WTC11 (cell line): ENCODE data around the gene LTN1. TPM values are rescaled to one million over a fixed set of nuclear protein-coding genes. Genes with fewer than 3 reads are reported as not detected.

ENCODE experiments used
- ATAC-seq: fragments of 200-7000 bp; cut with Tn5 transposase; 2 replicates; pipeline ENCODE4 v1.10.0; 2021; ENCODE audit warnings: mild to moderate bottlenecking, moderate library complexity
- CTCF ChIA-PET: fragments of 300-600 bp; sonication (Branson Sonifier 250); formaldehyde crosslinking; loops from one replicate; lab custom pipeline; 2021; ENCODE audit warnings: antibody characterized with exemption; lab: Charles Lee
- POLR2A ChIA-PET: fragments of 350-600 bp; sonication (Branson Sonifier 250); formaldehyde crosslinking; loops from one replicate; lab custom pipeline; 2021; ENCODE audit warnings: antibody characterized with exemption; lab: Charles Lee
- DNase-seq: peaks from one replicate; pipeline ENCODE4 v3.0.0; 2021; ENCODE audit warnings: low spot score
- H3K27ac Mint-ChIP-seq: 2 replicates; pipeline ENCODE4 v1.8.0; 2021; ENCODE audit warnings: mixed read lengths
- H3K27me3 Mint-ChIP-seq: 2 replicates; pipeline ENCODE4 v1.8.0; 2021; ENCODE audit warnings: low read depth, mild to moderate bottlenecking, moderate library complexity, mixed read lengths
- H3K36me3 Mint-ChIP-seq: 2 replicates; pipeline ENCODE4 v1.8.0; 2021; ENCODE audit warnings: mixed read lengths
- H3K4me1 Mint-ChIP-seq: 2 replicates; pipeline ENCODE4 v1.8.0; 2022; ENCODE audit warnings: mixed read lengths
- H3K4me3 Mint-ChIP-seq: 2 replicates; pipeline ENCODE4 v1.8.0; 2021; ENCODE audit warnings: mild to moderate bottlenecking, moderate library complexity, mixed read lengths
- H3K9me3 Mint-ChIP-seq: 2 replicates; pipeline ENCODE4 v1.8.0; 2021; ENCODE audit warnings: mixed read lengths
- ELF4 ChIP-seq: sonication (generic); formaldehyde crosslinking; IDR thresholded peaks from 2 replicates; pipeline ENCODE4 v1.8.1; 2022; ENCODE audit warnings: low read depth, mild to moderate bottlenecking, moderate library complexity, missing genetic modification reagents
- FOXP1 ChIP-seq: sonication (generic); formaldehyde crosslinking; IDR thresholded peaks from 2 replicates; pipeline ENCODE4 v1.8.0; 2022; ENCODE audit warnings: missing genetic modification reagents, mild to moderate bottlenecking, moderate library complexity, borderline replicate concordance
- GABPB1 ChIP-seq: sonication (generic); formaldehyde crosslinking; IDR thresholded peaks from 2 replicates; pipeline ENCODE4 v1.8.1; 2023; ENCODE audit warnings: mild to moderate bottlenecking, missing genetic modification reagents
- JUN ChIP-seq: sonication (generic); formaldehyde crosslinking; IDR thresholded peaks from 2 replicates; pipeline ENCODE4 v1.8.0; 2023; ENCODE audit warnings: mild to moderate bottlenecking, missing genetic modification reagents
- KAT7 ChIP-seq: sonication (generic); formaldehyde crosslinking; IDR thresholded peaks from 2 replicates; pipeline ENCODE4 v1.8.1; 2023; ENCODE audit warnings: missing genetic modification reagents, mild to moderate bottlenecking, borderline replicate concordance
- NFATC4 ChIP-seq: fragments of 250-450 bp; sonication (Bioruptor Pico); IDR thresholded peaks from 2 replicates; pipeline ENCODE4 v1.9.0; 2021; ENCODE audit warnings: mild to moderate bottlenecking
- OVOL2 ChIP-seq: fragments of 250-450 bp; sonication (Bioruptor Pico); IDR thresholded peaks from 2 replicates; pipeline ENCODE4 v1.9.0; 2021; ENCODE audit warnings: mild to moderate bottlenecking, borderline replicate concordance
- RORB ChIP-seq: fragments of 250-450 bp; sonication (Bioruptor Pico); IDR thresholded peaks from 2 replicates; pipeline ENCODE4 v1.9.0; 2021; ENCODE audit warnings: mild to moderate bottlenecking
- ZBTB21 ChIP-seq: sonication (generic); formaldehyde crosslinking; IDR thresholded peaks from 2 replicates; pipeline ENCODE4 v1.8.1; 2023; ENCODE audit warnings: mild to moderate bottlenecking, missing genetic modification reagents, borderline replicate concordance
- ZNF121 ChIP-seq: sonication (generic); formaldehyde crosslinking; IDR thresholded peaks from 2 replicates; pipeline ENCODE4 v1.8.0; 2023; ENCODE audit warnings: missing genetic modification reagents
- ZNF232 ChIP-seq: sonication (generic); formaldehyde crosslinking; IDR thresholded peaks from 2 replicates; pipeline ENCODE4 v1.8.0; 2022; ENCODE audit warnings: mild to moderate bottlenecking, missing genetic modification reagents
- ZNF512 ChIP-seq: sonication (generic); formaldehyde crosslinking; IDR thresholded peaks from 2 replicates; pipeline ENCODE4 v1.8.1; 2022; ENCODE audit warnings: missing genetic modification reagents, borderline replicate concordance
- total RNA-seq: library from RNA; stranded (reverse); gene quantifications from 3 replicates; pipeline ENCODE4 v1.2.3, GENCODE V29; 2021
- TF ChIP-seq, protein P1 (sequence below): sonication (generic); formaldehyde crosslinking; IDR thresholded peaks from 2 replicates; pipeline ENCODE4 v1.8.0; 2022; ENCODE audit warnings: mild to moderate bottlenecking, missing genetic modification reagents
- TF ChIP-seq, protein P2 (sequence below): fragments of 250-450 bp; sonication (Bioruptor Pico); IDR thresholded peaks from 2 replicates; pipeline ENCODE4 v2.1.2; 2022; ENCODE audit warnings: mild to moderate bottlenecking, moderate library complexity
- TF ChIP-seq, protein P3 (sequence below): sonication (generic); formaldehyde crosslinking; conservative IDR thresholded peaks from 2 replicates; pipeline ENCODE4 v1.8.1; 2022; ENCODE audit warnings: mild to moderate bottlenecking, missing genetic modification reagents
- TF ChIP-seq, protein P4 (sequence below): sonication (generic); formaldehyde crosslinking; IDR thresholded peaks from 2 replicates; pipeline ENCODE4 v1.8.1; 2023; ENCODE audit warnings: mild to moderate bottlenecking, moderate library complexity, missing genetic modification reagents
- TF ChIP-seq, protein P5 (sequence below): fragments of 250-450 bp; sonication (Bioruptor Pico); IDR thresholded peaks from 2 replicates; pipeline ENCODE4 v1.9.0; 2021; ENCODE audit warnings: mild to moderate bottlenecking, borderline replicate concordance
- TF ChIP-seq, protein P6 (sequence below): sonication (generic); formaldehyde crosslinking; IDR thresholded peaks from 2 replicates; pipeline ENCODE4 v1.8.1; 2022; ENCODE audit warnings: mild to moderate bottlenecking, moderate library complexity, missing genetic modification reagents
- TF ChIP-seq, protein P7 (sequence below): sonication (generic); formaldehyde crosslinking; IDR thresholded peaks from 2 replicates; pipeline ENCODE4 v1.8.0; 2023; ENCODE audit warnings: mild to moderate bottlenecking, missing genetic modification reagents
- TF ChIP-seq, protein P8 (sequence below): fragments of 250-450 bp; sonication (Bioruptor Pico); conservative IDR thresholded peaks from 2 replicates; pipeline ENCODE4 v1.9.0; 2021; ENCODE audit warnings: mild to moderate bottlenecking

The LTN1 gene
- total RNA-seq, 1 experiment from 2014 or later = 23.0 TPM

- TF ChIP-seq ZNF512 (no peak), GABPB1 (CRISPR knock-in tag) (no peak), KAT7 (CRISPR knock-in tag) (no peak), RORB (CRISPR knock-in tag) (no peak), JUN (CRISPR knock-in tag) (no peak), OVOL2 (no peak), FOXP1 (no peak)
- TF ChIP-seq, protein P1, sequence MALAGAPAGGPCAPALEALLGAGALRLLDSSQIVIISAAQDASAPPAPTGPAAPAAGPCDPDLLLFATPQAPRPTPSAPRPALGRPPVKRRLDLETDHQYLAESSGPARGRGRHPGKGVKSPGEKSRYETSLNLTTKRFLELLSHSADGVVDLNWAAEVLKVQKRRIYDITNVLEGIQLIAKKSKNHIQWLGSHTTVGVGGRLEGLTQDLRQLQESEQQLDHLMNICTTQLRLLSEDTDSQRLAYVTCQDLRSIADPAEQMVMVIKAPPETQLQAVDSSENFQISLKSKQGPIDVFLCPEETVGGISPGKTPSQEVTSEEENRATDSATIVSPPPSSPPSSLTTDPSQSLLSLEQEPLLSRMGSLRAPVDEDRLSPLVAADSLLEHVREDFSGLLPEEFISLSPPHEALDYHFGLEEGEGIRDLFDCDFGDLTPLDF (CRISPR knock-in tag) = no peak
- TF ChIP-seq, protein P2, sequence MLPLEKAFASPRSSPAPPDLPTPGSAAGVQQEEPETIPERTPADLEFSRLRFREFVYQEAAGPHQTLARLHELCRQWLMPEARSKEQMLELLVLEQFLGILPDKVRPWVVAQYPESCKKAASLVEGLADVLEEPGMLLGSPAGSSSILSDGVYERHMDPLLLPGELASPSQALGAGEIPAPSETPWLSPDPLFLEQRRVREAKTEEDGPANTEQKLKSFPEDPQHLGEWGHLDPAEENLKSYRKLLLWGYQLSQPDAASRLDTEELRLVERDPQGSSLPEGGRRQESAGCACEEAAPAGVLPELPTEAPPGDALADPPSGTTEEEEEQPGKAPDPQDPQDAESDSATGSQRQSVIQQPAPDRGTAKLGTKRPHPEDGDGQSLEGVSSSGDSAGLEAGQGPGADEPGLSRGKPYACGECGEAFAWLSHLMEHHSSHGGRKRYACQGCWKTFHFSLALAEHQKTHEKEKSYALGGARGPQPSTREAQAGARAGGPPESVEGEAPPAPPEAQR (CRISPR knock-in tag) = no peak
- TF ChIP-seq, protein P3, sequence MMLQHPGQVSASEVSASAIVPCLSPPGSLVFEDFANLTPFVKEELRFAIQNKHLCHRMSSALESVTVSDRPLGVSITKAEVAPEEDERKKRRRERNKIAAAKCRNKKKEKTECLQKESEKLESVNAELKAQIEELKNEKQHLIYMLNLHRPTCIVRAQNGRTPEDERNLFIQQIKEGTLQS (CRISPR knock-in tag) = no peak
- TF ChIP-seq, protein P4, sequence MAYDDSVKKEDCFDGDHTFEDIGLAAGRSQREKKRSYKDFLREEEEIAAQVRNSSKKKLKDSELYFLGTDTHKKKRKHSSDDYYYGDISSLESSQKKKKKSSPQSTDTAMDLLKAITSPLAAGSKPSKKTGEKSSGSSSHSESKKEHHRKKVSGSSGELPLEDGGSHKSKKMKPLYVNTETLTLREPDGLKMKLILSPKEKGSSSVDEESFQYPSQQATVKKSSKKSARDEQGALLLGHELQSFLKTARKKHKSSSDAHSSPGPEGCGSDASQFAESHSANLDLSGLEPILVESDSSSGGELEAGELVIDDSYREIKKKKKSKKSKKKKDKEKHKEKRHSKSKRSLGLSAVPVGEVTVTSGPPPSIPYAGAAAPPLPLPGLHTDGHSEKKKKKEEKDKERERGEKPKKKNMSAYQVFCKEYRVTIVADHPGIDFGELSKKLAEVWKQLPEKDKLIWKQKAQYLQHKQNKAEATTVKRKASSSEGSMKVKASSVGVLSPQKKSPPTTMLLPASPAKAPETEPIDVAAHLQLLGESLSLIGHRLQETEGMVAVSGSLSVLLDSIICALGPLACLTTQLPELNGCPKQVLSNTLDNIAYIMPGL (CRISPR knock-in tag) = no peak
- TF ChIP-seq, protein P5, sequence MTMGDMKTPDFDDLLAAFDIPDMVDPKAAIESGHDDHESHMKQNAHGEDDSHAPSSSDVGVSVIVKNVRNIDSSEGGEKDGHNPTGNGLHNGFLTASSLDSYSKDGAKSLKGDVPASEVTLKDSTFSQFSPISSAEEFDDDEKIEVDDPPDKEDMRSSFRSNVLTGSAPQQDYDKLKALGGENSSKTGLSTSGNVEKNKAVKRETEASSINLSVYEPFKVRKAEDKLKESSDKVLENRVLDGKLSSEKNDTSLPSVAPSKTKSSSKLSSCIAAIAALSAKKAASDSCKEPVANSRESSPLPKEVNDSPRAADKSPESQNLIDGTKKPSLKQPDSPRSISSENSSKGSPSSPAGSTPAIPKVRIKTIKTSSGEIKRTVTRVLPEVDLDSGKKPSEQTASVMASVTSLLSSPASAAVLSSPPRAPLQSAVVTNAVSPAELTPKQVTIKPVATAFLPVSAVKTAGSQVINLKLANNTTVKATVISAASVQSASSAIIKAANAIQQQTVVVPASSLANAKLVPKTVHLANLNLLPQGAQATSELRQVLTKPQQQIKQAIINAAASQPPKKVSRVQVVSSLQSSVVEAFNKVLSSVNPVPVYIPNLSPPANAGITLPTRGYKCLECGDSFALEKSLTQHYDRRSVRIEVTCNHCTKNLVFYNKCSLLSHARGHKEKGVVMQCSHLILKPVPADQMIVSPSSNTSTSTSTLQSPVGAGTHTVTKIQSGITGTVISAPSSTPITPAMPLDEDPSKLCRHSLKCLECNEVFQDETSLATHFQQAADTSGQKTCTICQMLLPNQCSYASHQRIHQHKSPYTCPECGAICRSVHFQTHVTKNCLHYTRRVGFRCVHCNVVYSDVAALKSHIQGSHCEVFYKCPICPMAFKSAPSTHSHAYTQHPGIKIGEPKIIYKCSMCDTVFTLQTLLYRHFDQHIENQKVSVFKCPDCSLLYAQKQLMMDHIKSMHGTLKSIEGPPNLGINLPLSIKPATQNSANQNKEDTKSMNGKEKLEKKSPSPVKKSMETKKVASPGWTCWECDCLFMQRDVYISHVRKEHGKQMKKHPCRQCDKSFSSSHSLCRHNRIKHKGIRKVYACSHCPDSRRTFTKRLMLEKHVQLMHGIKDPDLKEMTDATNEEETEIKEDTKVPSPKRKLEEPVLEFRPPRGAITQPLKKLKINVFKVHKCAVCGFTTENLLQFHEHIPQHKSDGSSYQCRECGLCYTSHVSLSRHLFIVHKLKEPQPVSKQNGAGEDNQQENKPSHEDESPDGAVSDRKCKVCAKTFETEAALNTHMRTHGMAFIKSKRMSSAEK (CRISPR knock-in tag) = no peak
- TF ChIP-seq, protein P6, sequence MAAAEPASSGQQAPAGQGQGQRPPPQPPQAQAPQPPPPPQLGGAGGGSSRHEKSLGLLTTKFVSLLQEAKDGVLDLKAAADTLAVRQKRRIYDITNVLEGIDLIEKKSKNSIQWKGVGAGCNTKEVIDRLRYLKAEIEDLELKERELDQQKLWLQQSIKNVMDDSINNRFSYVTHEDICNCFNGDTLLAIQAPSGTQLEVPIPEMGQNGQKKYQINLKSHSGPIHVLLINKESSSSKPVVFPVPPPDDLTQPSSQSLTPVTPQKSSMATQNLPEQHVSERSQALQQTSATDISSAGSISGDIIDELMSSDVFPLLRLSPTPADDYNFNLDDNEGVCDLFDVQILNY (CRISPR knock-in tag) = no peak
These were observed 21.5 kb downstream of the LTN1 start (continued) for GRCh38 chr21:28971171-28971570.

GRCh38 chr21:28963831-28964230, 28.8 kb downstream of the LTN1 start:
- H3K27me3 Mint-ChIP-seq = no peaks in the 10 kb centered on the region
- ChIA-PET POLR2A (no interaction called here), CTCF (no interaction called here)
- no peak for DNase-seq
- no peaks in the 10 kb centered on the region for H3K9me3 Mint-ChIP-seq
- H3K36me3 Mint-ChIP-seq = peaks cover 26% of the 10 kb centered on the region
- H3K4me3 Mint-ChIP-seq = no peak overlapping the region
- no peak overlapping the region for H3K27ac Mint-ChIP-seq
- no peak for ATAC-seq
- H3K4me1 Mint-ChIP-seq = no peaks in the 10 kb centered on the region
- no peak for TF ChIP-seq NFATC4 (CRISPR knock-in tag)
- no peak for TF ChIP-seq ZNF121 (CRISPR knock-in tag)
- no peak for TF ChIP-seq ZNF232
- no peak for TF ChIP-seq JUN (CRISPR knock-in tag)
- TF ChIP-seq ELF4 (CRISPR knock-in tag) = no peak
- TF ChIP-seq ZBTB21 = no peak
- TF ChIP-seq, protein P7, sequence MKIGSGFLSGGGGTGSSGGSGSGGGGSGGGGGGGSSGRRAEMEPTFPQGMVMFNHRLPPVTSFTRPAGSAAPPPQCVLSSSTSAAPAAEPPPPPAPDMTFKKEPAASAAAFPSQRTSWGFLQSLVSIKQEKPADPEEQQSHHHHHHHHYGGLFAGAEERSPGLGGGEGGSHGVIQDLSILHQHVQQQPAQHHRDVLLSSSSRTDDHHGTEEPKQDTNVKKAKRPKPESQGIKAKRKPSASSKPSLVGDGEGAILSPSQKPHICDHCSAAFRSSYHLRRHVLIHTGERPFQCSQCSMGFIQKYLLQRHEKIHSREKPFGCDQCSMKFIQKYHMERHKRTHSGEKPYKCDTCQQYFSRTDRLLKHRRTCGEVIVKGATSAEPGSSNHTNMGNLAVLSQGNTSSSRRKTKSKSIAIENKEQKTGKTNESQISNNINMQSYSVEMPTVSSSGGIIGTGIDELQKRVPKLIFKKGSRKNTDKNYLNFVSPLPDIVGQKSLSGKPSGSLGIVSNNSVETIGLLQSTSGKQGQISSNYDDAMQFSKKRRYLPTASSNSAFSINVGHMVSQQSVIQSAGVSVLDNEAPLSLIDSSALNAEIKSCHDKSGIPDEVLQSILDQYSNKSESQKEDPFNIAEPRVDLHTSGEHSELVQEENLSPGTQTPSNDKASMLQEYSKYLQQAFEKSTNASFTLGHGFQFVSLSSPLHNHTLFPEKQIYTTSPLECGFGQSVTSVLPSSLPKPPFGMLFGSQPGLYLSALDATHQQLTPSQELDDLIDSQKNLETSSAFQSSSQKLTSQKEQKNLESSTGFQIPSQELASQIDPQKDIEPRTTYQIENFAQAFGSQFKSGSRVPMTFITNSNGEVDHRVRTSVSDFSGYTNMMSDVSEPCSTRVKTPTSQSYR = no peak
- TF ChIP-seq, protein P8, sequence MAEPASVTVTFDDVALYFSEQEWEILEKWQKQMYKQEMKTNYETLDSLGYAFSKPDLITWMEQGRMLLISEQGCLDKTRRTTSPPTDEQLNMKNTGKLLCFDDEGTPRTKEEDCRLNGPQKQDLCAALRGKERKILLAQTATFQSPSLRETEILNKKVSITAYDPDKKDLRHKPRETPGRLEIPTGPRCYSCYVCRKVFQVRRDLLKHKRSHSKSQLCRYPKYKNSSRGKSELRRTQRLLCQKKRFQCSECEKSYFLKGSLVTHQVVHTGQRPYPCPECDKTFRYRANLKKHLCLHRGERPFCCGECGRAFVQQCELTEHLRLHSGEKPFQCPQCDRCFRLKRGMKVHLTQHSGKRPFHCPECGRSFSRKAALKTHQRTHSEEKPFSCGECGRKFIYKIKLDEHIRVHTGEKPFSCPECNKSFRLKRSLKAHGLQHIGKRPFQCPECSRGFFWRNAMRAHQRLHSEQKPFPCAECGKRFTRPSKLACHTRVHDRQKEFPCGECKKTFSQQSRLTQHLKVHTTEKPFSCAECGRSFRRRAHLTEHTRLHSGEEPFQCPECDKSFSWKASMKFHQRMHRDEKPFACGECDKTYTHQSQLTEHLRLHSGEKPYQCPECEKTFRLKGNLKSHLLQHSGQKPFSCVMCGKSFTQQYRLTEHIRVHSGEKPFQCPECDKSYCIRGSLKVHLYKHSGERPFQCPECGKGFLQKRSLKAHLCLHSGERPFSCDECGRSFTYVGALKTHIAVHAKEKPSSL (CRISPR knock-in tag) = no peak
